ENCODE measurements around the gene SLC39A6.

DNA sequence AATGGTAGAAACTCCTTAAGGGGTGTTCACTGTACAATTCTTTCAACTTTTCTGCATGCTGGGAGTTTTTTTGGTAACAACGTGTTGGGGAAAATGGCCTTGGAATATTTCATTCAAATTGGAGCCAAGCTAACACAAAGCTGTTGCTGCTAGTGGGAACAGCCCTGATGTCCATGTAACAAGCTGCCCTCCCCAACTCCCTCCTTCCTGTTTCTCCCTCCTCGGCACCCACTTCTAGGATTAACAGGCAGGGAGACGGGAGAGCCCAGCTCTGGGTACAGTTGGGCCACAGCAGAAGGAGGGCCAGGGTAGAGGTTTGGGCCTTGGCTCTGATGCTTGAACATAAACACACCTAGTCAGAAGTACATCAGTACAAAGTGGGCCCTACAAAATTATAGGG lies 48.8 kb upstream of the SLC39A6 start:
- TF ChIP-seq FOXM1 (IDR thresholded peaks at IDR 0.05; ENCODE audit: low read depth) (no peak), TAF1 (IDR thresholded peaks at IDR 0.05; ENCODE audit: borderline replicate concordance, low read depth, low read length) (no peak), RAD21 (IDR thresholded peaks at IDR 0.05; ENCODE audit: low read length) (no peak), EZH2phosphoT487 (IDR thresholded peaks at IDR 0.05; ENCODE audit: borderline replicate concordance, low read depth) (no peak)
- TF ChIP-seq, protein P1, sequence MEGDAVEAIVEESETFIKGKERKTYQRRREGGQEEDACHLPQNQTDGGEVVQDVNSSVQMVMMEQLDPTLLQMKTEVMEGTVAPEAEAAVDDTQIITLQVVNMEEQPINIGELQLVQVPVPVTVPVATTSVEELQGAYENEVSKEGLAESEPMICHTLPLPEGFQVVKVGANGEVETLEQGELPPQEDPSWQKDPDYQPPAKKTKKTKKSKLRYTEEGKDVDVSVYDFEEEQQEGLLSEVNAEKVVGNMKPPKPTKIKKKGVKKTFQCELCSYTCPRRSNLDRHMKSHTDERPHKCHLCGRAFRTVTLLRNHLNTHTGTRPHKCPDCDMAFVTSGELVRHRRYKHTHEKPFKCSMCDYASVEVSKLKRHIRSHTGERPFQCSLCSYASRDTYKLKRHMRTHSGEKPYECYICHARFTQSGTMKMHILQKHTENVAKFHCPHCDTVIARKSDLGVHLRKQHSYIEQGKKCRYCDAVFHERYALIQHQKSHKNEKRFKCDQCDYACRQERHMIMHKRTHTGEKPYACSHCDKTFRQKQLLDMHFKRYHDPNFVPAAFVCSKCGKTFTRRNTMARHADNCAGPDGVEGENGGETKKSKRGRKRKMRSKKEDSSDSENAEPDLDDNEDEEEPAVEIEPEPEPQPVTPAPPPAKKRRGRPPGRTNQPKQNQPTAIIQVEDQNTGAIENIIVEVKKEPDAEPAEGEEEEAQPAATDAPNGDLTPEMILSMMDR (IDR thresholded peaks at IDR 0.05): no peak

All from SK-N-SH (cell line).